Epithelial cell of proximal tubule (primary cell): ENCODE data around the gene HS3ST3B1. TPM values are rescaled to one million over a fixed set of nuclear protein-coding genes. Genes with fewer than 3 reads are reported as not detected.

Source experiments
- DNase-seq: peaks from one replicate; pipeline ENCODE4 v3.0.0-alpha.2; 2011; ENCODE audit warnings: low read depth
- H3K4me3 ChIP-seq: 2 replicates; pipeline ENCODE4 v1.5.1; 2011; ENCODE audit warnings: low read depth, mild to moderate bottlenecking, low read length
- total RNA-seq: library from RNA; depleted of rRNA; stranded (reverse); fragments of >200 nt; gene quantifications from 2 replicates; pipeline ENCODE4 v1.2.3, GENCODE V29; 2015
- TF ChIP-seq, protein P1 (sequence below): conservative IDR thresholded peaks from 2 replicates; pipeline ENCODE4 v1.5.1; 2012; ENCODE audit warnings: low read depth, mild to moderate bottlenecking, low read length

HS3ST3B1 gene
- total RNA-seq, 1 donor from 2014 or later, result 2.1 TPM

- H3K4me3 ChIP-seq, result no peak overlapping the region
- DNase-seq, result no peak
- TF ChIP-seq, protein P1, sequence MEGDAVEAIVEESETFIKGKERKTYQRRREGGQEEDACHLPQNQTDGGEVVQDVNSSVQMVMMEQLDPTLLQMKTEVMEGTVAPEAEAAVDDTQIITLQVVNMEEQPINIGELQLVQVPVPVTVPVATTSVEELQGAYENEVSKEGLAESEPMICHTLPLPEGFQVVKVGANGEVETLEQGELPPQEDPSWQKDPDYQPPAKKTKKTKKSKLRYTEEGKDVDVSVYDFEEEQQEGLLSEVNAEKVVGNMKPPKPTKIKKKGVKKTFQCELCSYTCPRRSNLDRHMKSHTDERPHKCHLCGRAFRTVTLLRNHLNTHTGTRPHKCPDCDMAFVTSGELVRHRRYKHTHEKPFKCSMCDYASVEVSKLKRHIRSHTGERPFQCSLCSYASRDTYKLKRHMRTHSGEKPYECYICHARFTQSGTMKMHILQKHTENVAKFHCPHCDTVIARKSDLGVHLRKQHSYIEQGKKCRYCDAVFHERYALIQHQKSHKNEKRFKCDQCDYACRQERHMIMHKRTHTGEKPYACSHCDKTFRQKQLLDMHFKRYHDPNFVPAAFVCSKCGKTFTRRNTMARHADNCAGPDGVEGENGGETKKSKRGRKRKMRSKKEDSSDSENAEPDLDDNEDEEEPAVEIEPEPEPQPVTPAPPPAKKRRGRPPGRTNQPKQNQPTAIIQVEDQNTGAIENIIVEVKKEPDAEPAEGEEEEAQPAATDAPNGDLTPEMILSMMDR, result no peak
Measured at GRCh38 chr17:14320734-14321475, 20.0 kb downstream of the HS3ST3B1 start.

- no peak for DNase-seq
- no peak overlapping the region for H3K4me3 ChIP-seq
- TF ChIP-seq, protein P1, result no peak
Measured at GRCh38 chr17:14321476-14321949, 20.6 kb downstream of the HS3ST3B1 start.

- TF ChIP-seq, protein P1, result no peak
- no peak overlapping the region for H3K4me3 ChIP-seq
- no peak for DNase-seq
Measured at GRCh38 chr17:14321980-14322776, 21.3 kb downstream of the HS3ST3B1 start.

- no peak overlapping the region for H3K4me3 ChIP-seq
- no peak for DNase-seq
- TF ChIP-seq, protein P1, result no peak
Measured at GRCh38 chr17:14323522-14323981, 22.7 kb downstream of the HS3ST3B1 start.

DNA sequence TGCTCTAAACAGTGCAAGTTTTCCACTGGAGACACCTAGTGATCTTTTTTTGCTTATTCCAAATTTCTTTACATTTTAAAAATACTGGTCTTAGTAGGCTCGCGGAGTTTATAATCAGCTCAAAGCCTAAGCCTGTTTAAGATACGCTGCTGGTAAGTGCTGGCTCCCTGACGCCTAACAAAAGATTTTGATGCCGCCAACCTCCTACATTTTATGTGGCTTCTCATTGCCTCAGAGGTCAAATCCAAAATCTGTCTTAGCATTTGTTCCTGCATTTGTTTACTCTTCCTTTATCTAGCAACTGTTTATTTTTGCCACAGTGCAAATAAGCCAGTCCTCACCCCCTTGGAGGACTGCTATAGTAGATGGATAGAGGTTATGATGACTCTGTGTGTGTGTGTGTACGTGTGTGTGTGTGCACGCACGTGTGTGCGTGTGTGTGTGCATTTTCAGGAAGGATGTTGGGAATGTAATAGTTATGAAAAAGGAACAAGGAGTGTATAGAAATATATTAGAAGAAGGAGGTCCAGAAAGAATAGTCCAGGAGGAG, 24.8 kb downstream of the HS3ST3B1 start:
- DNase-seq, result no peak
- H3K4me3 ChIP-seq, result no peak overlapping the region
- TF ChIP-seq, protein P1, result no peak

DNA sequence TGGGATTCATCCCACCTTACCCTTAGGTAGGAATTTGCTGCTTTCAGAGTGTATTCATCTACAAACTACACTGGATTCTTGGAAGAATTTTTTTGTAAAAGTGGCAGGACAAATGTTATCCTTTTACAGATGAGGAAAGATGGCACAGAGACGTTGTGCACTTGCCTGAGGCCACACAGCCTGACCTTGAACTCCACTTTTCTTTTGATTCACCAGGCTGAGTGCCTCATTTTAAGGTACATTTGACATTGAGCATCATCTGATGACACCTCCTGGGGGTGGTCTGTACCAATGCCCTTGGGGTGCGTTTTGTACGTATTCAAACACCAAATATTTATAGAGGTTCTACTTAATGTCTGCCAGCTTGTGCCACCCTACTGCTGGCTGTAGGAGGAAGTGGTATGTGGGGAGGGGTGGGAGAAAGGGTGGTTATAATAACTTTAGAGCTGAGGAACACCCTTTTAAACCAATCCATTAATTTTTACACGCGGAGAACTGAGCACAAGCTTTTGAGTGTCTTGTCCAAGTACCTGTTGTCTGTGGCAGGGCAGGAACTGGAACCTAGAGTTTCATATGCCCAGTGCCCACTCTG, 29.1 kb downstream of the HS3ST3B1 start:
- no peak overlapping the region for H3K4me3 ChIP-seq
- no peak for DNase-seq
- TF ChIP-seq, protein P1, result no peak
